Suprapubic skin (tissue), 4 donors: Measurements from ENCODE around the gene AAGAB.

Source experiments
- EP300 ChIP-seq: sonication (generic); formaldehyde crosslinking; IDR thresholded peaks from one replicate; pipeline ENCODE4 v1.6.1; 2017; ENCODE audit warnings: antibody characterized with exemption
- POLR2A ChIP-seq, 2 donors: fragments of 450-650 bp; IDR thresholded peaks; one replicate each; pipeline ENCODE4 v1.6.1; 2017; ENCODE audit warnings: antibody characterized with exemption in 2 of 2, mild to moderate bottlenecking in 2 of 2, moderate library complexity in 2 of 2
- POLR2AphosphoS5 ChIP-seq, 3 donors: sonication (generic); formaldehyde crosslinking; IDR thresholded peaks; one replicate each; pipeline ENCODE4 v1.6.1; 2017; ENCODE audit warnings: antibody characterized with exemption in 3 of 3
- TF ChIP-seq, protein P1 (sequence below), 2 donors: fragments of 200-600 bp in 1 of 2; fragments of 450-650 bp in 1 of 2; sonication (generic) in 1 of 2; IDR thresholded peaks; one replicate each; pipeline ENCODE4 v1.5.1; 2016 to 2019; ENCODE audit warnings: antibody characterized with exemption in 2 of 2, mild to moderate bottlenecking in 1 of 2, moderate library complexity in 1 of 2

DNA sequence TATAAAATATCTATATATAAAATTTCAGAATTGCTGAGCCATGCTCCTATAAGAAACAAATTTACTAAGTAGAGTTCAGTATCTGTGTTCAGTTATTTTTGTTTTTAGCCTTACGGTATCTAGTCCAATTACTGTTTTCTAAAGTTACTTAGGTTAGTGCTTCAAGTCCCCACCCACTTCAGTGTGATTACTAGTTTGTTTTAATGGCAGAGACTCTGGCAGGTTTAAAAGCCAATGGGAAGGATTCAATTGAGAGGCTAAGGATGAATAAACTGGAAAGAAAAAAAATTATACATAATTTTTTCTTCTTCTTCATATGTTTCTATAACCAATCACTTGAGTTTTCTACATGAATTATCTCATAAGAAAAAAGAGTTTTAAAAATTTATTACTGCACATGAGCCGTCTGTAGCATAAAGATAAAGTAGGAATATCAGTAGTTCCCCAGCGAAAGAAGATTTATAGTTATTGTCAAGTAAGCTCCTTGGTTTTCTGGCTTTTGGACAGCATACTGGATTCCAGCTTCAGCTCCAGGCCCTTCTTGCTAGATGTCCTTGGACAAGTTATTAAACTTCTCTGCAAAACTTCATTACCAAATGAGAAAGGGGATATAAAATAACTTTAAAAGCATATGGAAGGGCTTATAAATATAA lies 46.8 kb downstream of the AAGAB start:
- TF ChIP-seq, protein P1, sequence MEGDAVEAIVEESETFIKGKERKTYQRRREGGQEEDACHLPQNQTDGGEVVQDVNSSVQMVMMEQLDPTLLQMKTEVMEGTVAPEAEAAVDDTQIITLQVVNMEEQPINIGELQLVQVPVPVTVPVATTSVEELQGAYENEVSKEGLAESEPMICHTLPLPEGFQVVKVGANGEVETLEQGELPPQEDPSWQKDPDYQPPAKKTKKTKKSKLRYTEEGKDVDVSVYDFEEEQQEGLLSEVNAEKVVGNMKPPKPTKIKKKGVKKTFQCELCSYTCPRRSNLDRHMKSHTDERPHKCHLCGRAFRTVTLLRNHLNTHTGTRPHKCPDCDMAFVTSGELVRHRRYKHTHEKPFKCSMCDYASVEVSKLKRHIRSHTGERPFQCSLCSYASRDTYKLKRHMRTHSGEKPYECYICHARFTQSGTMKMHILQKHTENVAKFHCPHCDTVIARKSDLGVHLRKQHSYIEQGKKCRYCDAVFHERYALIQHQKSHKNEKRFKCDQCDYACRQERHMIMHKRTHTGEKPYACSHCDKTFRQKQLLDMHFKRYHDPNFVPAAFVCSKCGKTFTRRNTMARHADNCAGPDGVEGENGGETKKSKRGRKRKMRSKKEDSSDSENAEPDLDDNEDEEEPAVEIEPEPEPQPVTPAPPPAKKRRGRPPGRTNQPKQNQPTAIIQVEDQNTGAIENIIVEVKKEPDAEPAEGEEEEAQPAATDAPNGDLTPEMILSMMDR (IDR thresholded peaks at IDR 0.05), result no peak
- TF ChIP-seq EP300 (no peak), POLR2A (IDR thresholded peaks at IDR 0.05) (no peak), POLR2AphosphoS5 (IDR thresholded peaks at IDR 0.05) (no peak)
